ENCODE data around the gene PLAGL2.

DNA sequence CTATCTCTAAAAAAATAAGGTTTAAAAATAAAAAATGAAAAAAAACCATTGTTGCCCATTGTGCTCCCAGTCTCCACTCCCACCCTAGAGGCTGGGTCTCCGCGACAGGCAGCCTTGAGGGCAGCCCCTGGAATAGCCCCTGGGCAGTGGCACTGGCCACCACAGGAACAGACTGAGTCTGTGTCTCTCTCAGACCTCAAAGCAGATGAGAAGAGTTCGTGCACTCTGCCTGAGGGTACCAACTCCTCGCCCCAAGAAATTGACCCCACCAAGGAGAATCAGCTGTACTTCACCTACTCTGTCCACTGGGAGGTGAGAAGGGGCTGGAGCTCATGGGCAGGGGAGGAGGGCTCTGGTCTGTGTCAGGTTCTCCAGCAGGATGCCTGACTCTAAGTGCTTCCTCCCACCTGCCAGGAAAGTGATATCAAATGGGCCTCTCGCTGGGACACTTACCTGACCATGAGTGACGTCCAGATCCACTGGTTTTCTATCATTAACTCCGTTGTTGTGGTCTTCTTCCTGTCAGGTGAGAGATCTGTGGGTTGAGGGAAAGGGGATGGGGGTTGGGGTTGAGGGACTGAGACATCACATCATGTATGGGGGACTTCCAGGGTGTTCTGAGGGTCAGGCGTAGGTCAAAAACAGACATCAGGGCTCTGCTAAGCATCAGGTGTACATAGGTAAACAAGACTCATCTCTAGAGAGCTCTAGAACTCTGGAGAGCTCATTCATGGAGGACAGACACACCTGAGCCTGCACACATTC lies 62.5 kb downstream of the PLAGL2 start:
- TF ChIP-seq EZH2phosphoT487 (IDR thresholded peaks at IDR 0.05) (no peak), CTCF (IDR thresholded peaks at IDR 0.05) (no peak), EZH2 (IDR thresholded peaks at IDR 0.05) (no peak)
